ENCODE data around the gene BPHL.

Gene BPHL

DNA sequence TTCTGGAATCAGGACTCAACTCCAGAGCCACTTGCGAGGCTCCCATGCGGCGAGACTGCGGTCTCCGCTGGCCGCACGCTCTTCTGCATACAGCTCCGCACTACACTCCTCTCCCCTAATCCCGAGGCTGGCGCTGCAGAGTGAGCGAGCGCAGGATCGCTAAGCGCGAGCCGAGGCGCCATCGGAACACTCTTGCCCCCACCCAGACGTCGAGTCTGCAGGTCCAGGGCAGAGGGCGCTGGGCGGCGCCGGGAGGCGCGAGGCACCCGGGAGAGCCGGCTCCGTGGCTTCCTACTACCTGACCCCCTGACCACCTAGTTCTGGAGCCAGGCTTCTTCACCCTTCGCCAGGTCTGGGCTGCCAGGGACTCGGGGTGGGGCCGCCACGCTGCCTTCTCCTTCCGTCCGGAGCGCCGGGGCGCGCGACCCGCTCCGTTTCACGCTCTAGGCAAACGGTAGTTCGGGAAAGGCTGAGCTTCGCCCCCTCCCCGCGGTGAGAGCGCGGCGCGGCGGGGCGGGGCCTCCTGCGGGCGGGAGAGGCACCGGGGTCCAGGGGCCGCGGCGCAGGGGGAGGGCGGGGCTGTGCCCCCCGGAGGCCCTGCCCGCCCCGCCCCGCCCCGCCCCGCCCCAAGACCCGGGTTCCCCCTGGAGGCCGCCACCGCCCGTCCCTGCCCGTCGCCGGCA is 44.2 kb downstream of the BPHL start:
- Histone ChIP-seq H3K4me3 (ENCODE audit: low read depth in 1 of 2, low read length in 2 of 2) (peak overlapping the region in 1 of 2 experiments; percentile 51; a peak in 2 of 4 replicates), H2AFZ (ENCODE audit: low read depth, low read length) (peak overlapping the region; percentile 68), H3K27ac (ENCODE audit: low read length) (no peak overlapping the region), H3K9me3 (ENCODE audit: insufficient read depth, low read length, severe bottlenecking) (no peaks in the 10 kb centered on the region), H4K20me1 (ENCODE audit: insufficient read depth, low read length) (no peaks in the 10 kb centered on the region), H3K36me3 (ENCODE audit: insufficient read depth, low read length) (no peaks in the 10 kb centered on the region), H3K27me3 (ENCODE audit: insufficient read depth, low read length, poor library complexity) (peaks cover 63% of the 10 kb centered on the region), H3K79me2 (ENCODE audit: insufficient read depth, low read length) (no peaks in the 10 kb centered on the region), H3K4me2 (ENCODE audit: insufficient read depth, low read length) (peak overlapping the region; percentile 73), H3K9ac (ENCODE audit: low read depth, low read length) (peak overlapping the region; percentile 39; the same call in 1 of the 2 replicates), H3K4me1 (ENCODE audit: insufficient read depth, low read length) (peaks cover 26% of the 10 kb centered on the region)
- ATAC-seq (ENCODE audit: insufficient read depth, low read depth): peak; percentile 82
- DNase-seq: peak; percentile 73
- no peak for TF ChIP-seq EZH2 (IDR thresholded peaks at IDR 0.05; ENCODE audit: borderline replicate concordance, low read depth, low read length, severe bottlenecking)
- TF ChIP-seq, protein P1, sequence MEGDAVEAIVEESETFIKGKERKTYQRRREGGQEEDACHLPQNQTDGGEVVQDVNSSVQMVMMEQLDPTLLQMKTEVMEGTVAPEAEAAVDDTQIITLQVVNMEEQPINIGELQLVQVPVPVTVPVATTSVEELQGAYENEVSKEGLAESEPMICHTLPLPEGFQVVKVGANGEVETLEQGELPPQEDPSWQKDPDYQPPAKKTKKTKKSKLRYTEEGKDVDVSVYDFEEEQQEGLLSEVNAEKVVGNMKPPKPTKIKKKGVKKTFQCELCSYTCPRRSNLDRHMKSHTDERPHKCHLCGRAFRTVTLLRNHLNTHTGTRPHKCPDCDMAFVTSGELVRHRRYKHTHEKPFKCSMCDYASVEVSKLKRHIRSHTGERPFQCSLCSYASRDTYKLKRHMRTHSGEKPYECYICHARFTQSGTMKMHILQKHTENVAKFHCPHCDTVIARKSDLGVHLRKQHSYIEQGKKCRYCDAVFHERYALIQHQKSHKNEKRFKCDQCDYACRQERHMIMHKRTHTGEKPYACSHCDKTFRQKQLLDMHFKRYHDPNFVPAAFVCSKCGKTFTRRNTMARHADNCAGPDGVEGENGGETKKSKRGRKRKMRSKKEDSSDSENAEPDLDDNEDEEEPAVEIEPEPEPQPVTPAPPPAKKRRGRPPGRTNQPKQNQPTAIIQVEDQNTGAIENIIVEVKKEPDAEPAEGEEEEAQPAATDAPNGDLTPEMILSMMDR (IDR thresholded peaks at IDR 0.05; ENCODE audit: borderline replicate concordance, extremely low read depth, low read length, poor library complexity, severe bottlenecking): no peak

DNA sequence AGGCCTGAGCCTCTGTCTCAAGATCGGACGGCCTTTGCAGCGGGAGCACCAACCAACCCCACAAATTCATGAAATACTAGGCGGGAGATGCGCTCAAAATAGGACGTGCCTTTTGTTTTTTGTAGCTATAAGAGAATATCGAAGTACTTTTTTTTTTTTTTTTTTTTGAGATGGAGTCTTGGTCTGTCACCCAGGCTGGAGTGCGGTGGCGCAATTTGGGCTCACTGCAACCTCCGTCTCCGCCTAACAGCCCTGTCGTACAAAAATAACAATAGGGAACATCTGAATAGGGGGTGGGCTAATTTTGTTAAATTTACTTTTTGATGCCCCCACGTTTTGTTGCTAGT is 44.7 kb downstream of the BPHL start:
- Histone ChIP-seq H3K4me2 (ENCODE audit: insufficient read depth, low read length) (peak overlapping the region; percentile 73), H3K36me3 (ENCODE audit: insufficient read depth, low read length) (no peaks in the 10 kb centered on the region), H3K4me3 (ENCODE audit: low read depth in 1 of 2, low read length in 2 of 2) (peak overlapping the region in 1 of 2 experiments; percentile 51; a peak in 2 of 4 replicates), H3K9ac (ENCODE audit: low read depth, low read length) (peak overlapping the region; percentile 39; the same call in 1 of the 2 replicates), H3K27me3 (ENCODE audit: insufficient read depth, low read length, poor library complexity) (peaks cover 61% of the 10 kb centered on the region), H3K27ac (ENCODE audit: low read length) (no peak overlapping the region), H3K4me1 (ENCODE audit: insufficient read depth, low read length) (peaks cover 21% of the 10 kb centered on the region), H3K79me2 (ENCODE audit: insufficient read depth, low read length) (no peaks in the 10 kb centered on the region), H2AFZ (ENCODE audit: low read depth, low read length) (peak overlapping the region; percentile 49; the same call in 1 of the 2 replicates), H4K20me1 (ENCODE audit: insufficient read depth, low read length) (no peaks in the 10 kb centered on the region), H3K9me3 (ENCODE audit: insufficient read depth, low read length, severe bottlenecking) (no peaks in the 10 kb centered on the region)
- ATAC-seq (ENCODE audit: insufficient read depth, low read depth) (no peak), DNase-seq (no peak)
- TF ChIP-seq, protein P1 (IDR thresholded peaks at IDR 0.05; ENCODE audit: borderline replicate concordance, extremely low read depth, low read length, poor library complexity, severe bottlenecking): peak; percentile 5
- peak; percentile 58 for TF ChIP-seq EZH2 (IDR thresholded peaks at IDR 0.05; ENCODE audit: borderline replicate concordance, low read depth, low read length, severe bottlenecking)

DNA sequence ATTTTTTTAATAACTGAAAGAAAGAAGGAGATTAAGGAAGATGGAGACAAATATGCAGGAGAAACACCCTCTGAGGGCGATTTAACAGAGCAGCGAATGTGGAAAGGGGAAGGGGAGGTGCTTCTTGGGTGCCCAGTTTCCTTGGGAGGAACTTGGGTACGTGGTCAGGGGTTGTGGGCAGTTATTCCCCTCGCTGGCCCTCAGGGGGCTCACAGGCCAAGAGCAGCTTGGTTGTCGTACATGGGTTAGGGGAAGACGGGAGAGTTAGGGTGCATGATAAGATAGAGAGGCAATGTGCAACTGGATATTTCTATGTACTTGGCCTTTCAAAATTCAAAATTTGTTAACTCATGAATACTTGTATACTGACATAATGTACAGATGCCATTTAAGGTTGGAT is 45.9 kb downstream of the BPHL start:
- Histone ChIP-seq H2AFZ (ENCODE audit: low read depth, low read length) (no peak overlapping the region), H3K79me2 (ENCODE audit: insufficient read depth, low read length) (no peaks in the 10 kb centered on the region), H3K27me3 (ENCODE audit: insufficient read depth, low read length, poor library complexity) (peaks cover 57% of the 10 kb centered on the region), H4K20me1 (ENCODE audit: insufficient read depth, low read length) (no peaks in the 10 kb centered on the region), H3K36me3 (ENCODE audit: insufficient read depth, low read length) (no peaks in the 10 kb centered on the region), H3K4me1 (ENCODE audit: insufficient read depth, low read length) (peaks cover 19% of the 10 kb centered on the region), H3K27ac (ENCODE audit: low read length) (no peak overlapping the region), H3K9ac (ENCODE audit: low read depth, low read length) (no peak overlapping the region), H3K4me3 (ENCODE audit: low read depth in 1 of 2, low read length in 2 of 2) (no peak overlapping the region), H3K9me3 (ENCODE audit: insufficient read depth, low read length, severe bottlenecking) (no peaks in the 10 kb centered on the region), H3K4me2 (ENCODE audit: insufficient read depth, low read length) (no peak overlapping the region)
- ATAC-seq (ENCODE audit: insufficient read depth, low read depth) (no peak), DNase-seq (no peak)
- TF ChIP-seq EZH2 (IDR thresholded peaks at IDR 0.05; ENCODE audit: borderline replicate concordance, low read depth, low read length, severe bottlenecking): no peak
- TF ChIP-seq, protein P1 (IDR thresholded peaks at IDR 0.05; ENCODE audit: borderline replicate concordance, extremely low read depth, low read length, poor library complexity, severe bottlenecking): no peak
